Measurements from ENCODE around the gene PSMA4. TPM values are rescaled to one million over a fixed set of nuclear protein-coding genes. Genes with fewer than 3 reads are reported as not detected.
A peak's percentile ranks its signal among the peaks of the same experiment; 100 is the strongest.
"Not testable (repeated sequence)": the region's sequence is repeated elsewhere in the genome, so short reads cannot be mapped to it uniquely, and the experiment has no call there.

The PSMA4 gene
- total RNA-seq, 2 donors from 2014 or later, result 33.6 to 51.6 TPM

GRCh38 chr15:78538358-78538757 lies 1.9 kb upstream of the PSMA4 start:
- H3K9me3 ChIP-seq, result no peaks in the 10 kb centered on the region
- WGBS, 2 donors, result 71 to 79% methylated on average over 1 of the region's 1 CpG
- no peak for DNase-seq
- no peak for ATAC-seq
- TF ChIP-seq CTCF (IDR thresholded peaks at IDR 0.05) (no peak), POLR2A (IDR thresholded peaks at IDR 0.05) (no peak)
- H3K27ac ChIP-seq, result no peak overlapping the region
- intact Hi-C loops (cut with DNase I), result no loop called here
- H3K4me1 ChIP-seq, result peaks cover 10% of the 10 kb centered on the region
- no peak overlapping the region for H3K4me3 ChIP-seq
- no peaks in the 10 kb centered on the region for H3K36me3 ChIP-seq (replicated peaks in 1 of 2; ENCODE audit: insufficient read depth in 1 of 2, low read depth in 2 of 2)
- H3K27me3 ChIP-seq, result no peaks in the 10 kb centered on the region

- intact Hi-C loops (cut with DNase I); ATAC-seq; H3K36me3 ChIP-seq (replicated peaks in 1 of 2; ENCODE audit: insufficient read depth in 1 of 2, low read depth in 2 of 2); H3K9me3 ChIP-seq; H3K27me3 ChIP-seq: not testable (repeated sequence)
- peaks cover 10% of the 10 kb centered on the region for H3K4me1 ChIP-seq
- H3K4me3 ChIP-seq, result peak overlapping the region; percentile 68 to 97
- WGBS, 2 donors, result 67 to 71% methylated on average over 12 to 18 of the region's 18 CpGs
- peak overlapping the region; percentile 81 to 97 (median 90) for H3K27ac ChIP-seq
- peak in 2 of 4 donors; percentile 10 to 14 for DNase-seq
Measured at GRCh38 chr15:78539464-78540140, 642 bp upstream of the PSMA4 start.

- no peak for ATAC-seq
Measured at GRCh38 chr15:78540871-78541743, 863 bp downstream of the PSMA4 start.

GRCh38 chr15:78541744-78542034 lies 1.4 kb downstream of the PSMA4 start:
- Histone ChIP-seq H3K9me3 (no peaks in the 10 kb centered on the region), H3K27me3 (no peaks in the 10 kb centered on the region), H3K4me3 (no peak overlapping the region), H3K4me1 (peaks cover 26% of the 10 kb centered on the region), H3K36me3 (replicated peaks in 1 of 2; ENCODE audit: insufficient read depth in 1 of 2, low read depth in 2 of 2) (no peaks in the 10 kb centered on the region), H3K27ac (no peak overlapping the region)
- DNase-seq (no peak), ATAC-seq (no peak)
- TF ChIP-seq CTCF (IDR thresholded peaks at IDR 0.05), result no peak
- no peak for TF ChIP-seq POLR2A (IDR thresholded peaks at IDR 0.05)
- WGBS, 2 donors, result 9 to 29% methylated on average over 1 of the region's 1 CpG
- intact Hi-C loops (cut with DNase I), result no loop called here

More at GRCh38 chr15:78540871-78541743, 863 bp downstream of the PSMA4 start:
- intact Hi-C loops (cut with DNase I), result no loop called here
- Histone ChIP-seq H3K4me1 (peaks cover 20% of the 10 kb centered on the region), H3K27me3 (no peaks in the 10 kb centered on the region), H3K9me3 (no peaks in the 10 kb centered on the region), H3K4me3 (peak overlapping the region; percentile 68 to 97), H3K36me3 (replicated peaks in 1 of 2; ENCODE audit: insufficient read depth in 1 of 2, low read depth in 2 of 2) (no peaks in the 10 kb centered on the region), H3K27ac (peak overlapping the region; percentile 81 to 97 (median 90))
- no peak for DNase-seq
- WGBS, 2 donors, result 2% methylated on average over 14 to 17 of the region's 17 CpGs
- TF ChIP-seq CTCF (IDR thresholded peaks at IDR 0.05), result no peak
- no peak for TF ChIP-seq POLR2A (IDR thresholded peaks at IDR 0.05)

- ATAC-seq, result no peak
- H3K27ac ChIP-seq, result no peak overlapping the region
Measured at GRCh38 chr15:78542647-78543046, 2.4 kb downstream of the PSMA4 start.

More at GRCh38 chr15:78542647-78543046, 2.4 kb downstream of the PSMA4 start:
- Histone ChIP-seq H3K9me3 (no peaks in the 10 kb centered on the region), H3K4me3 (no peak overlapping the region), H3K4me1 (peaks cover 30% of the 10 kb centered on the region), H3K27me3 (no peaks in the 10 kb centered on the region), H3K36me3 (replicated peaks in 1 of 2; ENCODE audit: insufficient read depth in 1 of 2, low read depth in 2 of 2) (peaks cover 6 to 7% of the 10 kb centered on the region in 2 donors)
- WGBS, 2 donors, result 79 to 80% methylated on average over 3 of the region's 3 CpGs
- DNase-seq, result no peak
- TF ChIP-seq CTCF (IDR thresholded peaks at IDR 0.05) (no peak), POLR2A (IDR thresholded peaks at IDR 0.05) (no peak)
- intact Hi-C loops (cut with DNase I), result no loop called here

Measured in body of pancreas (tissue), 4 donors.